HG03571 (cell line): ENCODE measurements around the gene TRMT10B.
"Not testable (repeated sequence)": the region's sequence is repeated elsewhere in the genome, so short reads cannot be mapped to it uniquely, and the experiment has no call there.

Experiments
- ATAC-seq: cut with Tn5 transposase; IDR thresholded peaks from one replicate; pipeline ENCODE4 v1.9.1; 2021; ENCODE audit not compliant: unreplicated experiment

TRMT10B gene

DNA sequence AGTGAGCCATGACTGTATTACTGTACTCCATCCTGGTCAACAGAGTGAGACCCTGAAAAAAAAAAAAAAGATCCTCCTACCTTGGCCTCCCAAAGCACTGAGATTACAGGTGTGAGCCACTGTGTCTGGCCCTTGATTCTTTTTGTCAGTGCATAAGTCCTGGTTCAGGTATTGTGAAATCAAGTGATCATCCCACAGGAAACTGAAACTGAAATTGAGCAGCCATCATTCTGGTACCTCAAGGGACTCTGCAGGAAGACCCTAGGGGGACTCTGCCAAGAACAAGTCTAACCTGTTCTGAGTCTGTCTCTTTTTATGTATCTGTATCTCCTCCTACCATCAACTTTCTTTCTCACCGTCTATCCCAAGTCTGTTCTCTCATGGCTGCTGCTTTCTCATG, 45.1 kb downstream of the TRMT10B start:
- ATAC-seq = no peak

DNA sequence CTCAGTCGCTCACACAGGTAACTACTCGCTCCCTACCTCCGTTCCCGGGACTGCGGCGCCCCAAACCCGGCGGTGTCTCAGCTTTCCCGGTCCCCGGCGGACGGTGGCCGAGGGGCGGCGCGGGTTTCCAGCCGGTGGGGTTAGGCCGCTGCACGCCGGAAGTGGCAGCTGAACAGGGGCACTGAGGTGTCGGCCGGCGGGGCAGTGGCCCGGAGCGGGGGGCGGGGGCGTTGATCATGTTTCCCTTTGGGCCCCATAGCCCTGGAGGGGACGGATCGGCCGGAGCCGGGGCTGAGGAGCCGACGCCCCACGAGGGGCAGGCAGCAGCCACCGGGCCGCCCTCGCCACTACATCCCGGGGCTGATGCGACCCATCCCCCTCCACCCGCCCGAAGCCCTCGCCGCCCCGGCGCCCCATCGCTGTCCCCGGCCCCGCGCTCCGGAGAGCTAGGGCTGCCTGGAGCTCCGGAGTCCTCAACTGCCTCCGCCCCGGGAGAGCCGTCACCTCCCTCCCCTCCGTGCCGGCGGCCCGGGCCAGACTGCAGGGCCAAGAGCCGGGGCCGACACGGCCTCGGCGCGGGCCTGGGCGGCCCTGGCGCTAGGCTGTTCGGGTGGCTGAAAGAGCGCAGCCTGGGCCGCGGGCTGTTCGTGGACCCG, 47.2 kb downstream of the TRMT10B start, which contains the start of gene DCAF10:
DCAF10 (plus strand) TSS at position 167 of the 656 bp plus-strand sequence; CDS start at position 237, 70 bp downstream.
- peak; percentile 59 for ATAC-seq

DNA sequence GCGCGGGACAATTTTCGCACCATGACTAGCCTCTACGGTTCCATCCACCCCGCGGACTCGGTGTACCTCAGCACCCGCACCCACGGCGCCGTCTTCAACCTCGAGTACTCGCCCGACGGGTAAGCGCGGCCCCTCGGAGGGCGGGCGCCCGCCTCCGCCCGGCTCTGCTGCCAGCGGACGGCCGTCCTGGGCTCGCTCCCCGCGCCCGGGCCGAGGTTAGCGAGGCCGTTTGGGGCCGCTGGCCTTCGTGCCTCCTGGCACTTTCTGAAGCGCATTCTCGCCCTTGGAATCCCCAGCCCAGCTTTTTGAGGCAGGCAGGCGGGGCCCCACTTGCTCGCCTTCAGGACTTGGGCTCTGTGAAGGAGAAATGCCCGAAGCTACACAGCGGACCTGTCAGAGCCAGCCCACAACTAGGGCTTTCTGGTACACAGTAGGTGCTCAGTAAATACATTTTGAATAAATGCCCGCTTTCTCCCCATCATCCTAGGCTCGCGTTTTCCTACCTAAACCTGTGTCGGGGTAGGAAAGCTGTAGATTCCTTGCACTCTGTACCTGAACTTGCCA, 47.8 kb downstream of the TRMT10B start:
- ATAC-seq = peak; percentile 32

DNA sequence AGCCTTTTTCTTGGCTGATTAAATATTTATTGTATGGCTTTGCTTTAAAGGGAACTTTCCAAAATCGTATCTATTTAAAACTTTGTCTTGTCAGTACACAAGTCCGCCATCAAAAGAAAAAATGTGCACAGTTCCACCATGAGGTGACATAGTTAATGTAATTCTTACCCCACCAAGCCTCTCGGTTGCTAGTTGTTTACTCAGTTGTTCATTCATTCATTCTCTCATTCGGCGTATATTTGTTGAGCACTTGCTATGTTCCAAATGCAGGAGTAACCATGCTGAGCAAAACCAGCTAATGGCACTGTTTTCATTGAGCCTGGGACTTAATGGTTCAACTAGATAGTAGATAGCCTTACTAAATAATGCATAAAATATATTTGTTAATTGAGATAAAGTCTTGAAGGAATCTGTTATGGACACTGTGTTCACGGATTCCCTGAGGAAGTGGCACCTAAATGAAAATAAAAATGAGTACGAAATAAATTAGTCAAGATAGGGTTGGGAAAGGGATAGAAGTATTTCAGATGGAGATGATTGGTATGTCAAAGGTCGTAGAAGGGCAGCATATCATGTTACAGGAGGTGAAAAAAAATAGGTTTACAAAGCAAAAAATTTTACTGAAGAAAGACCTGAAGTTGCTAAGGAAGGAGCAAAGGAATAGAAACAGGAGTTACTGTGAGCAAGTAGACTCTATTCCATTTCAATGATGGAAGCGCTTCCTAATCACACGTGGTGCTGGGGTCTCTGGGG, 48.5 kb downstream of the TRMT10B start:
- no peak for ATAC-seq

DNA sequence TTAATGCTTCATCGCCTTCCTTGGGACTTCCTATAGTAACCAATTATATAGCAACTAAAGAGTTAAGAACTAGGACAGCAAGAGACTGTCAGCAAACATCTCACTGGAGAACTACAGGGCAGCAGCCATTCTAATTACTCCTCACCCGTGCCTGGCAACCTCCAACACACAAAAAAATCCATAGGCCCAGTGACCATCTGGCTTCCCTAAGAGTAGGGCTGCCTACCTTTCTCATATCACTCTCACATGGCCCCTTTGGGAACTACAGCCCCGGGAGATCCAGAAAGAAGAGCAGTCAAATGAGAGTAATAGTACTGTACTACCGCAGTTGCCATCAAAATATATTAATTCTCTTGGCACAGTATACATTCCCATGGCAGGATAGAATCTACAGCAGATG, 52.7 kb downstream of the TRMT10B start:
- no peak for ATAC-seq

DNA sequence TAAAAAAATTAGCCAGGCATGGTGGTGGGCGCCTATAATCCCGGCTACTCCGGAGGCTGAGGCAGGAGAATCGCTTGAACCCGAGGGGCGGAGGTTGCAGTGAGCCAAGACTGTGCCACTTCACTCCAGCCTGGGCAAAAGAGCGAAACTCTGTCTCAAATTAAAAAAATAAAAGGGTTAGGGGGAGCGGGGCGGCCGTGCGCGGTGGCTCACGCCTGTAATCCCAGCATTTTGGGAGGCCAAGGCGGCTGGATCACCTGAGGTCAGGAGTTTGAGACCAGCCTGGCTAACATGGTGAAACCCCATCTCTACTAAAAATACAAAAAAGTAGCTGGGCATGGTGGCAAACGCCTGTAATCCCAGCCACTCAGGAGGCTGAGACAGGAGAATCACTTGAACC, 56.1 kb downstream of the TRMT10B start:
- not testable (repeated sequence) for ATAC-seq

DNA sequence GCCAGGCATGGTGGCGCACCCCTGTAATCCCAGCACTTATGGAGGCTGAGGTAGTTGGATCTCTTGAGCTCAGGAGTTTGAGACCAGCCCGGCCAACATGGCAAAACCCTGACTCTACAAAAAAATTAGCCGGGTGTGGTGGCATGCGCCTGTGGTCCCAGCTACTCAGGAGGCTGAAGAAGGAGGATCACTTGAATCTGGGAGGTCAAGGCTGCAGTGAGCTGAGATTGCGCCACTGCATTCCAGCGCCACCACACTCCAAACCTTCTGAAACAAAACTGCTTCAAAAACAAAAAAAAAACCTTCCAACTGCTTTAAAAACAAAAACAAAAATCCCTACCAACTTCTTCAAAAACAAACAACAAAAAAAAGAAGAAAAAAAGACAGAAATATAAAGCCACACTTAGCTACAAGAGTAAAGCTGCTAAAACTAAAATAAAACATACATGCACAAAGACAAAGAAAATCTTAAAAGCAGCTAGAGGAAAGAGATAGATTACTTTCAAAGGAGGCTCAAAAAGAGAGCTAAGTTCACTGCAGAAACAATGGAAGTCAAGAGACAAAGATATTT, 58.4 kb downstream of the TRMT10B start:
- no peak for ATAC-seq

DNA sequence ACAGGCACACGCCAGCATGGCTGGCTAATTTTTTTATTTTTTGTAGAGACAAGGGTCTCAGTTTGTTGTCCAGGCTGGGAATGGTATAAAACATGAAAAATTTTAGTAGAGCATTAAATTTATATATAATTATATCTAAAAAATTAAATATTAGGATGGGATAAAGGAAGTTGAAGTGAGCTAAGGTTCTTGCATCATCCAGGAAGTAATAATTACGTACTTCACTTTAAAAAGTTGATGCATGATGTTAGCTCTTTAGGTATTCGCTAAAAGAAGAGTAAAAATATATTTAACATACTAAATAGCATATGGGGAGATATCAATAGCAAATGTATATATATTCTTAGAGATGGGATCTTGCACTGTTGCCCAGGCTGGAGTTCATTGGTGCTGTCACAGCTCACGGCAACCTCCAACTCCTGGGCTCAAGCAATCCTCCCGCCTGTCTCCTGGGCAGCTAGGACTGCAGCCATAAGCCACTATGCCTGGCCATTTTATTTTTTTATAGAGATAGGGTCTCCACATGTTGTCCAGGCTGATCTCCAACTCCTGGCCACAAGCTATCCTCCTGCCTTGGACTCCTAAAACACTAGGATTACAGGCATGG, 59.3 kb downstream of the TRMT10B start:
- no peak for ATAC-seq

DNA sequence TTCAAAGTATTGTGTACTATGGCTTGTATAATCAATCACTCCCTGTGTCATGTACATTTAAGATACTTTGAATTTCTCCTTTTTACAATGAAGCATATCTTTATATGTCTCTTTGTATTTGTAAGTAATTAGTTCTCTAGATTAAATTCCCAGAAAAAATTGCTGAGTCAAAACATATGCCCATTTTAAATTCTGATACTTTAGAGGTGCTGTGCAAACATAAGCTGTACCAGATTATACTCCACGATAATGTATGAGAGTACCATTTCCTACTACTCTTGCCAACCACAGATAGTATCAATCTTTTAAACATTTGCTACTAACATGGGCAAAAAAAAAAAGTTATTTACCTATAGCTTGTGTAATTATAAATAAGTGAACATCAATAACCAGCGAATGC, 65.2 kb downstream of the TRMT10B start:
- ATAC-seq = no peak

DNA sequence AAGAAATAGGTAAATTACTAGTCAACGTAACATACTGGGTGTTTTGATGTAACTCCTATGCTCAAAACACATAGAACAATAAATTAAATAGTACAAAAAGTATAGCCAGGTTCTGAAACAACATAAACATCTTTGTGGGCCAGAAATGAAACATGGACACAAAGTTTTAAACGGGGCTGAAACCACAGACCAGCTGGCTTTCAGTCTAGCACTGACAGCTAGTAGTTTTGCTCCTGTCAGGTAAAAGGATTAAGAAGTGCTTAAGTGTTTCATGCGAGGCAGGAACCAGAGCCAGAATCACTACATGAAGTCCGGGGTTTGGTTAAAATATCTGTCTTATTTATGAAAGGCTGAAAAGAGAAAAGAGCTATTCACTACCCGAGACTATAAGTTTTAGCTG, 66.5 kb downstream of the TRMT10B start:
- ATAC-seq = no peak

DNA sequence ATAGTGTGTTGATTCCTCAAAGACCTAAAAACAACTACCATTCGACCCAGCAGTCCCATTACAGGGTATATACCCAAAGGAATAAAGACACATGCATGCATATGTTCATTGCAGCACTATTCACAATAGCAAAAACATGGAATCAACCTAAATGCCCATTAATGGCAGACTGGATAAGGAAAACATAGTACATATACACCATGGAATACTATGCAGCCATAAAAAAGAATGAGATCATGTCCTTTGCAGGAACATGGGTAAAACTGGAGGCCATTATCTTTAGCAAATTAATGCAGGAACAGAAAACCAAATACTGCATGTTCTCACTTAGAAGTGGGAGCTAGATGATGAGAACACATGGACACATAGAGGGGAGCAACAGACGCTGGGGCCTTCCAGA, 71.6 kb downstream of the TRMT10B start:
- ATAC-seq = not testable (repeated sequence)

DNA sequence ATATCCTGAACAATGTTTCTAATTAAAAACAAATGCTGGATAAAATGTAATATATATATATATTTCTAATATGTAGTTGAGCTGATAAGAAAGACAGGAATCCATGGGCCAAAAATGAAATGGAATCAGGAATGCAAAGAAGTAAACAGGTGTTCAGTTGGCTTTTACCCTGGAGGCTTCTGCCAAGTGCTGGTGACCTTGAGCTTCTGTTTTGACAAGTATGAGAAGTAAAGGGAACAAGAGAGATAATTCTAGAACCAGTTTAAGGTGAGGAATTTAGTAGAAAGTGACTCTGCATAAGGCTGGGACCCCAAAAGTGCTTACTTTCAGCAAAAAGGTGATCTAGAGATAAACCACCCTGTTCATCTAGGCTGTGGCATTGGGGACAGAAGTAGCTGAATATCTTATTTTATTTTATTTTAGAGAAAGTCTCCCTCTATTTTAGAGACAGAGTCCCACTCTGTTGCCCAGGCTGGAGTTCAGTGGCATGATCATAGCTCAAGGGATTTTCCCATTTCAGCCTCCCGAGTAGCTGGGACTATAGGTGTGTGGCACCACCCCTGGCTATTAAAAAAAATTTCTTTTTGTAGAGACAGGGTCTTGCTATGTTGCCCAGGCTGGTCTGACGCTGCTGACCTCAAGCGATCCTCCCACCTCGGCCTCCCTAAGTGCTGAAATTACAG, 74.0 kb downstream of the TRMT10B start:
- ATAC-seq = no peak
